Transverse colon (tissue), 4 donors: ENCODE results near the gene TAPT1. TPM values are rescaled to one million over a fixed set of nuclear protein-coding genes. Genes with fewer than 3 reads are reported as not detected.
A peak's percentile ranks its signal among the peaks of the same experiment; 100 is the strongest.
"Not testable (repeated sequence)": the region's sequence is repeated elsewhere in the genome, so short reads cannot be mapped to it uniquely, and the experiment has no call there.

ENCODE experiments used
- DNase-seq: peaks from one replicate; pipeline ENCODE4 v3.0.0-alpha.2; 2019
- H3K27ac ChIP-seq, 4 donors: fragments of 200-600 bp; sonication (generic); 2 replicates each; pipeline ENCODE4 v1.5.1; 2016 to 2018; ENCODE audit warnings: inconsistent platforms in 4 of 4
- H3K27me3 ChIP-seq: fragments of 200-600 bp; sonication (generic); 2 replicates; pipeline ENCODE4 v1.5.1; 2017; ENCODE audit warnings: inconsistent platforms
- H3K36me3 ChIP-seq, 4 donors: fragments of 200-600 bp; sonication (generic); 2 replicates each; pipeline ENCODE4 v1.5.1; 2017 to 2019; ENCODE audit warnings: inconsistent platforms in 4 of 4
- H3K4me1 ChIP-seq, 4 donors: fragments of 200-600 bp; sonication (generic); 2 replicates each; pipeline ENCODE4 v1.5.1; 2017 to 2020; ENCODE audit warnings: inconsistent platforms in 4 of 4
- H3K4me3 ChIP-seq, 4 donors: fragments of 200-600 bp; sonication (generic); 1 replicate in 1 of 4; 2 replicates in 3 of 4; pipeline versions ENCODE4 v1.5.1 to v1.6.1; 2017 to 2019; ENCODE audit warnings: inconsistent platforms in 4 of 4
- H3K9me3 ChIP-seq, 2 donors: fragments of 200-600 bp; sonication (generic); 2 replicates each; pipeline ENCODE4 v1.5.1; 2017 to 2019; ENCODE audit warnings: inconsistent platforms in 2 of 2
- CTCF ChIP-seq, 5 experiments: fragments of 200-600 bp in 3 of 5; fragments of 450-650 bp in 2 of 5; sonication (generic) in 3 of 5; IDR thresholded peaks; 1 replicate in 2 of 5; 2 replicates in 3 of 5; pipeline ENCODE4 v1.5.1; 2016 to 2017; ENCODE audit warnings: antibody characterized with exemption in 5 of 5, inconsistent platforms in 3 of 5, mild to moderate bottlenecking in 2 of 5, moderate library complexity in 1 of 5
- EP300 ChIP-seq: sonication (generic); formaldehyde crosslinking; IDR thresholded peaks from one replicate; pipeline ENCODE4 v1.6.1; 2017; ENCODE audit warnings: antibody characterized with exemption, low read depth
- POLR2A ChIP-seq: fragments of 450-650 bp; IDR thresholded peaks from one replicate; pipeline ENCODE4 v1.6.1; 2016; ENCODE audit warnings: antibody characterized with exemption, mild to moderate bottlenecking, moderate library complexity
- POLR2AphosphoS5 ChIP-seq, 3 donors: sonication (generic); formaldehyde crosslinking; IDR thresholded peaks; one replicate each; pipeline ENCODE4 v1.6.1; 2016; ENCODE audit warnings: antibody characterized with exemption in 3 of 3
- WGBS, 2 donors: methylation state at CpG; one replicate each; pipeline ENCODE4 v1.1.5; 2018; ENCODE audit warnings: low coverage in 1 of 2; 5-methylcytosine and 5-hydroxymethylcytosine counted together
- in situ Hi-C, 4 donors: fragments of 200-750 bp; cut with MboI; loops; one replicate each; pipeline versions ENCODE4 v1.15.0 to v1.15.1; 2017; ENCODE audit warnings: low sequenced_read_pairs in 3 of 4, low pct_ligation_motif_present in 1 of 4, low pct_unique_long_range_greater_than_20kb in 1 of 4
- intact Hi-C: fragments of 100-400 bp; cut with DNase I; formaldehyde crosslinking; loops from one replicate; pipeline ENCODE4 v1.15.1; 2023; ENCODE audit warnings: low total_unique reads
- total RNA-seq, 4 donors: library from RNA; depleted of rRNA; stranded (reverse); fragments of >200 nt; gene quantifications; one replicate each; pipeline ENCODE4 v1.1.0, GENCODE V29; 2016

The TAPT1 gene
- total RNA-seq, 4 donors from 2014 or later: 21.5 to 54.6 (median 29.8) TPM

GRCh38 chr4:16150716-16151115 lies 75.6 kb downstream of the TAPT1 start:
- in situ Hi-C loops (no loop called here), intact Hi-C loops (no loop called here)
- Histone ChIP-seq H3K9me3 (peaks cover 0 to 6% of the 10 kb centered on the region in 2 donors), H3K4me3 (no peak overlapping the region), H3K27me3 (no peaks in the 10 kb centered on the region), H3K4me1 (peaks cover 0 to 1% (median 0%) of the 10 kb centered on the region in 4 donors), H3K27ac (no peak overlapping the region), H3K36me3 (no peaks in the 10 kb centered on the region)
- DNase-seq: no peak
- TF ChIP-seq EP300 (no peak), POLR2A (no peak), POLR2AphosphoS5 (IDR thresholded peaks at IDR 0.05) (no peak), CTCF (IDR thresholded peaks at IDR 0.05) (no peak)
- 86 to 90% methylated on average over 2 of the region's 2 CpGs for WGBS, 2 donors

- peaks cover 12 to 39% (median 30%) of the 10 kb centered on the region in 4 donors for H3K4me1 ChIP-seq
- H3K4me3 ChIP-seq, H3K27me3 ChIP-seq, H3K27ac ChIP-seq, DNase-seq, in situ Hi-C loops, intact Hi-C loops, H3K36me3 ChIP-seq: not testable (repeated sequence)
- WGBS, 2 donors: 87 to 96% methylated on average over 3 to 9 of the region's 9 CpGs
- H3K9me3 ChIP-seq: peaks cover 0 to 18% of the 10 kb centered on the region in 2 donors
Measured at GRCh38 chr4:16144913-16145312, 81.4 kb downstream of the TAPT1 start.

GRCh38 chr4:16142598-16143310 lies 83.5 kb downstream of the TAPT1 start:
- TF ChIP-seq EP300 (no peak), POLR2A (no peak), CTCF (IDR thresholded peaks at IDR 0.05) (peak in 1 of 5 experiments; percentile 14), POLR2AphosphoS5 (IDR thresholded peaks at IDR 0.05) (peak in 1 of 3 donors; percentile 47)
- DNase-seq: peak; percentile 43
- in situ Hi-C loops: no loop called here

GRCh38 chr4:16140879-16141249 lies 85.4 kb downstream of the TAPT1 start:
- peak in 2 of 3 donors; percentile 30 to 74 for TF ChIP-seq POLR2AphosphoS5 (IDR thresholded peaks at IDR 0.05)
- no peak for TF ChIP-seq EP300
- peak; percentile 84 for DNase-seq
- intact Hi-C loops: no loop called here
- Histone ChIP-seq H3K27ac (peak overlapping the region; percentile 80 to 84 (median 82)), H3K4me1 (peaks cover 21 to 52% (median 39%) of the 10 kb centered on the region in 4 donors), H3K27me3 (no peaks in the 10 kb centered on the region), H3K36me3 (no peaks in the 10 kb centered on the region), H3K9me3 (peaks cover 0 to 13% of the 10 kb centered on the region in 2 donors), H3K4me3 (no peak overlapping the region)
- in situ Hi-C loops: no loop called here

More at GRCh38 chr4:16142598-16143310, 83.5 kb downstream of the TAPT1 start:
- Histone ChIP-seq H3K9me3 (peaks cover 0 to 18% of the 10 kb centered on the region in 2 donors), H3K4me3 (no peak overlapping the region), H3K27ac (peak overlapping the region; percentile 80 to 84 (median 82)), H3K4me1 (peaks cover 21 to 52% (median 39%) of the 10 kb centered on the region in 4 donors), H3K27me3 (no peaks in the 10 kb centered on the region), H3K36me3 (no peaks in the 10 kb centered on the region)
- intact Hi-C loops: no loop called here
- 66% methylated on average over 5 of the region's 5 CpGs; no CpG with 5 or more reads in 1 of the 2 donors for WGBS, 2 donors

- WGBS, 2 donors: 53% methylated on average over 4 of the region's 4 CpGs; no CpG with 5 or more reads in 1 of the 2 donors
- TF ChIP-seq POLR2A (no peak), POLR2AphosphoS5 (IDR thresholded peaks at IDR 0.05) (no peak), EP300 (no peak)
- no peak overlapping the region for H3K4me3 ChIP-seq
- DNase-seq: no peak
- no peaks in the 10 kb centered on the region for H3K27me3 ChIP-seq
- intact Hi-C loops: no loop called here
- peaks cover 0 to 8% of the 10 kb centered on the region in 2 donors for H3K9me3 ChIP-seq
- H3K4me1 ChIP-seq: peaks cover 21 to 52% (median 39%) of the 10 kb centered on the region in 4 donors
- H3K27ac ChIP-seq: peak overlapping the region; percentile 80 to 84 (median 82)
- in situ Hi-C loops: no loop called here
- H3K36me3 ChIP-seq: no peaks in the 10 kb centered on the region
Measured at GRCh38 chr4:16140231-16140878, 85.9 kb downstream of the TAPT1 start.
